ENCODE data around the gene TRNP1.

- TF ChIP-seq ZNF274 (IDR thresholded peaks at IDR 0.05; ENCODE audit: insufficient read depth, insufficient read length) (no peak), SIN3A (IDR thresholded peaks at IDR 0.05; ENCODE audit: low read depth, low read length) (no peak), CTCF (IDR thresholded peaks at IDR 0.05 in 2 of 3, conservative IDR thresholded peaks at IDR 0.05 in 1 of 3; ENCODE audit: control insufficient read depth in 2 of 3, extremely low read depth in 1 of 3, insufficient read depth in 1 of 3, low read depth in 3 of 3, low read length in 3 of 3) (no peak), NKRF (conservative IDR thresholded peaks at IDR 0.05) (no peak), MXI1 (IDR thresholded peaks at IDR 0.05; ENCODE audit: low read depth, low read length) (no peak), POLR2A (IDR thresholded peaks at IDR 0.05; ENCODE audit: low read depth, low read length) (no peak), RAD21 (IDR thresholded peaks at IDR 0.05; ENCODE audit: insufficient read depth, low read depth, low read length) (no peak), RAD51 (IDR thresholded peaks at IDR 0.05) (no peak), CBX5 (IDR thresholded peaks at IDR 0.05; ENCODE audit: low read depth) (no peak), ATF7 (IDR thresholded peaks at IDR 0.05; ENCODE audit: low read depth) (no peak), CUX1 (IDR thresholded peaks at IDR 0.05; ENCODE audit: insufficient replicate concordance, low read depth, low read length) (no peak), TBL1XR1 (IDR thresholded peaks at IDR 0.05; ENCODE audit: low read depth, low read length) (no peak)
- TF ChIP-seq, protein P1, sequence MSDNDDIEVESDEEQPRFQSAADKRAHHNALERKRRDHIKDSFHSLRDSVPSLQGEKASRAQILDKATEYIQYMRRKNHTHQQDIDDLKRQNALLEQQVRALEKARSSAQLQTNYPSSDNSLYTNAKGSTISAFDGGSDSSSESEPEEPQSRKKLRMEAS (IDR thresholded peaks at IDR 0.05; ENCODE audit: low read depth, low read length), result no peak
These were observed 22.9 kb downstream of the TRNP1 start for GRCh38 chr1:27016376-27016775.

Measured in GM12878 (cell line).